Stimulated activated CD4-positive, alpha-beta T cell treated with anti-CD3 and anti-CD28 coated beads, Interleukin-1b, Interleukin-23, amount 100 ng/mL, for 4 hours (primary cell): Measurements from ENCODE around the gene SLC38A1.

ENCODE experiments used
- DNase-seq, 2 donors: peaks; one replicate each; pipeline ENCODE4 v3.0.0-alpha.2; 2020; ENCODE audit warnings: low read depth in 2 of 2

The SLC38A1 gene

DNA sequence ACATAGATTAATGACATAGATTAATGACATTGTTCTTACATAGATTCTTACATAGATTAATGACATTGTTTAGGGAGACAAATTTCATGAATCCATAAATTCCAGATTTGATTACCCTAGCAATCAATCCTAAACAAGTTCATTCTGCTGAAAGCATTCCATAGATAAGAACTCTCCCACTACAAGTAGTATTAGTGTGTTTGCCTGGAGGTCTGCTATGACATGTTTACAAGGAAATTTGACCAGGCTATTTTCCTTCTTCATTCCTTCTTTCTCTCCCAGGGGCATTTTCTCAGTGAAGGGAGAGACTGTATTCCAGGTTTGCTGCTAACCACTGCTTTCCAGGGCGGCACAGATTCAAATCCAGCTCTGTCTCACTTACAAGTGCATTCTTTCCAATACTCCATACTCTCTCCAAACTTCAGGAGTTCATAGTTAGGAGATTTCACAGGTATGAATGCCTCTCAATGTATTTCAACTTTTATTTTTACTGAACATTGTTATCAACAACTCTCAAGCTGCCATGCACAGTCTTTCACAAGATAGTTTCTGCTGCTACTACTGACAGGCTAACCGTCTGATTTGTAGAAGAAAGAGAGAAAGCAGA lies 134.5 kb downstream of the SLC38A1 start:
- no peak for DNase-seq

DNA sequence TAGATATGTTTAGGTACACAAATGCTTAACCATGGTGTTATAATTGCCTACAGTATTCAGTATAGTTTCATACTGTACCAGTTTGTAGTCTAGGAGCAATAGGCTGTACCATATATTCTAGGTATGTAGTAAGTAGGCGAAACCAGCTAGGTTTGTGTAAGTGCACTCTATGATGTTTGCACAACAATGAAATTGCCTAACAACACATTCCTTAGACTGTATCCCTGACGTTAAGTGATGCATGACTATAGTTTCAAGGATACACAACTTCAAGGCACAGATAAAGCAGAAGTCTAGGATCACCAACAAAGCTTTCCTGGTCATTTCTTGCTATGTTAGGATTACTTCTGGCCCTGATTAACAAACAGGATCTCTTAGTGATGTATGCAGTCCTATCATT lies 135.1 kb downstream of the SLC38A1 start:
- no peak for DNase-seq
